H54 (cell line): ENCODE measurements around the gene UBE2C.
"Not testable (repeated sequence)": the region's sequence is repeated elsewhere in the genome, so short reads cannot be mapped to it uniquely, and the experiment has no call there.

ENCODE experiments used
- DNase-seq: peaks from one replicate; pipeline ENCODE4 v3.0.0; 2011; ENCODE audit warnings: low spot score, mixed read lengths; ENCODE audit not compliant: insufficient read length
- FAIRE-seq: peaks from 3 replicates; lab custom pipeline; 2011; peaks lifted over from hg19 to GRCh38; lab: Jason Lieb, UNC
- POLR2A ChIP-seq: IDR thresholded peaks from 2 replicates; pipeline ENCODE4 v1.6.1; 2011; ENCODE audit warnings: low read depth, mild to moderate bottlenecking, low read length

UBE2C gene

GRCh38 chr20:45782890-45783289 is 29.6 kb upstream of the UBE2C start:
- DNase-seq (no peak), FAIRE-seq (no peak)
- TF ChIP-seq POLR2A, result no peak

- DNase-seq (no peak), FAIRE-seq (no peak)
- TF ChIP-seq POLR2A, result no peak
Measured at GRCh38 chr20:45783656-45784294, 28.7 kb upstream of the UBE2C start.

DNA sequence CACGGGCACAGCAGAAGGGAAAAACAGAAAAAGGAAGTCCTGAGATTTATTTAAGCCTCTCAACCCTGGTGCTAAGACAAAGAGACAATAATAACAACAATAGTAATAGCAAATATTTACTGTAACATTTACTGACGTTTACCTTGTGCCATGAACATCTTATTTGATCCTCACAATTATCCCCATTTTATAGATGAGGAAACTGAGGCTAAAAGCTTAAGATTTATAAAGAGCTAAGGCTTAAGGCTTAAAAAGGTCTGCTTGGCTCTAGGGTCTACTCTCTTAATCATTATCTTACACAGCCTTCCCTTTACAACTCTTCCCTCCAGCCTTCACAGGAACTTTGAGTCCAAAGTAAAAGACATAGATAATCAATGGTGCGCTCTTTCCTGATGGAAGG is 24.1 kb upstream of the UBE2C start:
- DNase-seq (no peak), FAIRE-seq (no peak)
- no peak for TF ChIP-seq POLR2A

DNA sequence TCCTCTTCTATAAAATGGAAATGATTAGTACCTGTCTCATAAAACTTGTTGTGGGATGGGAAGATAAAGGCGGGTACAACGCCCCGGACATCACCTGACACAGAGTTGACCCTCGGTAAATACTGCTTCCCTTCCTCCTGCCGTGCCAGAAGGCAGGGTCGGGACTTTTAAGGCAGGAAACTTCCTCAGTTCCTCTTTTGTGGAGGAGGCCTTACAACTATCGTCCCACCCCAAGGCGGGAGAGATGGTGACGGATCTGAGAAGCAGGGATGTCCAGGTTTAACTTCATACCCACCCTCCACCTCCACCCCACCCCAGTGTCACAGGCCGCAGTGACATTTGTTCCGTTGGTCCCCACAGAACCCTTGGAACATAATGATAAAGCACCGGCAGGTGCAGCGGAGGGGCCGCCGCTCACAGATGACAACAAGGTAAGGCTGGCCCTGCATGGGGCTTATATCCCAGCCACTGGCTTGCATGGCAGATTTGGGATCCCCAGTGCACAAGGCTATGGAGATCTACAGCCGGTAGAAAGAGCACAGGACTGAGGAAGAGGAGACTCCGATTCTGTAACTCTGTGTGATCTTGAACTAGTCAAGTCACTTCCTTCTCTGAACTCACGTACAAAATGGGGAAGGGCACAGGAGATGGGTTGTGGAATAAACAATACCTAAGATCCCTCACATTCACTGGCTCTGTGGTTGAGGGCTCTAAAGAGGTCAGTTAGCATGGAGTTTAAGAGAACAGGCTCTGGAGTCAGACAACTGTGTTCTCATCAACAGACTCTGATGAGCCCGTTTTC is 19.9 kb upstream of the UBE2C start:
- DNase-seq (no peak), FAIRE-seq (no peak)
- TF ChIP-seq POLR2A, result no peak

DNA sequence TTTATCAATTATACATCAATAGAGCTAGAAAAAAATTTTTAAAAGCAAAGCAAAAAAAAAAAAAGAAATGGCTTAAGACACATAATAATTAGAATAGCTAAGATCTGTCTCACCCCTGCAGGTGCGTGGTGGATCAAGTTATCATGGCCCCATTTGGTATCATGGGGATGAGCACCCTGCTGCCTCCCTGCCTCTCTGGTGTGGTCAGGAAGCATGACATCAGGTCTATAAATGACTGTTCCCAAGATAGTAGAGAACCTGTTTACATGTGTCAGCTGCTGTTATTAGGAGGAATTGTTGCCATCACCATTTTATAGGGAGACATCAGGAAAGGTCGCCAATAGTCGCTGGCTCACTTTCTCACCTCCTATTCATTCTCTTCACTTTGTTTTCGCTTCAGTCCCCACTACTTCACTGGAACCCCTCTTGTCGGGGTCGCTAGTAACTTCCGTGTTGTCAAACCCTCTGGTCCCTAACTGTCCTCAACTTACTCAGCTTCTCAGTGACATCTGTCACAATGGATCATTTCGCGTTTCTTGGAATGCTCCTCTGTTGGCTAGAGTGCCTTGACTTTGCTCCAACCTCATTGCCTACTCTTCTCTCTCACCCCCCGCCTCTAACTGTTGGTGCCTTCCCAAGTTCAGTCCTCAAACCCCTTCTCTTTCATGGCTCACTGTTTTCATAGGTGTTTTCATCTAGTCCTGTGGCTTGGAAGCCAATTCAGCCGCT is 15.9 kb upstream of the UBE2C start:
- TF ChIP-seq POLR2A, result no peak
- DNase-seq (no peak), FAIRE-seq (no peak)

DNA sequence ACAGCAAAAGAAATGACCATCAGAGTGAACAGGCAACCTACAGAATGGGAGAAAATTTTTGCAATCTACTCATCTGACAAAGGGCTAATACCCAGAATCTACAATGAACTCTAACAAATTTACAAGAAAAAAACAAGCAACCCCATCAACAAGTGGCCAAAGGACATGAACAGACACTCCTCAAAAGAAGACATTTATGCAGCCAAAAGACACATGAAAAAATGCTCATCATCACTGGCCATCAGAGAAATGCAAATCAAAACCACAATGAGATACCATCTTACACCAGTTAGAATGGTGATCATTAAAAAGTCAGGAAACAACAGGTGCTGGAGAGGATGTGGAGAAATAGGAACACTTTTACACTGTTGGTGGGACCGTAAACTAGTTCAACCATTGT is 14.9 kb upstream of the UBE2C start:
- not testable (repeated sequence) for FAIRE-seq

GRCh38 chr20:45797955-45798354 is 14.5 kb upstream of the UBE2C start:
- DNase-seq, FAIRE-seq: not testable (repeated sequence)

More for the DNA sequence above, 14.9 kb upstream of the UBE2C start:
- DNase-seq, result not testable (repeated sequence)

DNA sequence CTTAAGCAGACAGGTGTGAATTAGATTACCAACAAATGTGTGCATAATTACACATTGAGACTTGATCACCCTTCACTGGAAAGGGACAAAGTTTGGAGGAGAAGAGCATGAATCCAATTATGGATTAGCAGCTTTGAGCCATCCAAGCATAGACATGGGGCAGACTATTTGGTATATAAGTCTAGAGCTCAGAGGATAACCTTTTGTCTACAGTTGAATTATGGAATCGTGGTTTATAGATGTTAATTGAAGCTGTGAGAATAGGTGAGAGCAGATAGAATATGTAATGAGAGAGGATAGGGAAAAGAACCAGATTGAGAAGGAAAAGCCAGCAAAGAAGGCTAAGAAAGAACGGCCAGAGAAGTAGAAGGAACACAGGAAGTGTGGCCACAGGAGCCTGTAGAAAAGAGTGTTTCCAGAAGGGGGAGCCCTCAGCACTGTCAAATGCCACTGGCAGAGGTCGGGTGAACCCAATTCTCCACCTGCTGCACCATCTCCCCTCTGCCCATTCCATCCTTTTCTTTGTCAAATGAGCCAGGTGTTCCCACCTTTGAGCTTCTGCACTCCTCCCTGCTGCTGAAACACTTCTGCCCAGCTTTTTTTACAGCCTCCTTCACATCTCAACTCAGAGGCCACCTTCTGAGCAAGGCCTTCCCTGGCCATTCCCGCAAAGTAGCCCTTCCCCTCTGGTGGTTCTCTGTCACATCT is 13.4 kb upstream of the UBE2C start:
- FAIRE-seq (no peak), DNase-seq (no peak)
- TF ChIP-seq POLR2A, result no peak

DNA sequence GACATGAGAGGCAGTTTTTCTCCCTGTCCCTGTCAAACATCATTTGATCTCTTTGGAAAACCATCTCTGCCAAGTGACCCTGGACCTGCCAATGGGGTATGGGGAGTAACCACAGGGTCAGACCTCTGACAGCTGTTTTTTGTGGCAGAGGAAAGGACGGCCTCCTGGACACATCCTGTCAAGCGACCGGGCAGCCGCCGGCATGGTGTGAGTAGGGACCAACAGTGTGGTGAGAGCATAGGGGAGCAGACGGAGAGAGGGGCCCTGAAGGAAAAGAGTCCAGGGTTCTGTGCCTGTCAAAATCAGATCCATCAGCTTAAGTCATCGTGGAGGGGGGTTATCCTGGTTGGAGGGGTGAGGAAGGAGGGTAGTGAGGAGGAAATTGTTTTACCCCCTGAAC is 10.6 kb upstream of the UBE2C start:
- no peak for TF ChIP-seq POLR2A
- no peak for DNase-seq
- FAIRE-seq, result no peak

DNA sequence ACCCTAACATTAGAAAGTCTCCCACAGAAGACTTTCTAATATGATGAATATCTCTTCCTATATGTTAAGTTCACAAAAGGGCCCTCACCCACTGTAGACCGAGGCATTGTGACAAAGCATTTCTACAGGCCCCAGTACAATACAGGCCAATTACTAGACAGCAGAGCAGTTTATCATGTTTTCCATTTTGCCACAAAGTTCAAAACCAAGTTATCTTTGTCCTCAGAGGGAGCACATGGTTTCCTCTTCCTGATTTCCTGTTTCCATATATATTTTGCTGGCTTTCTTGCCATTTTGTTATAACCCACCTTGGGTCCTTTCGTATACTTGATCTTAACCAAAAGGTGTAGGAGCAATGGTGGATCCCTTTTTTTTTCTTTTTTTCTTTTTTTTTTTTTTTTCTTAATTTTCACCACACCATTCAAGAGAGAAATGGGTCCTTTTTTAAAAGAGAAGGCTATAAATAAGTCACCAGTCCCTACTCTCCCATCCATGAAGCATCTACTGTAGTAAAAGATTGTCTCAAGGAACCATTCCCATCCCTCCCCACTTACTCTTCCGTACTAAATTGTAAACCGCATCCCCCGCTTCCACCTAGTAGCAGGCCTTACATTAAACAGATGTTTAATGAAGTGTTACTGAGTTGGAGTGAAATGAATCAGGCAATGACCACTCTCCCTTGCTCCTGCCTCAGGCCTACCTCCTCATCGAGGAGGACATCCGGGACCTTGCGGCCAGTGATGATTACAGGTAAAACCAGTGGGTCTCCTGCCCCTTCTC is 2.1 kb upstream of the UBE2C start:
- FAIRE-seq (no peak), DNase-seq (no peak)
- TF ChIP-seq POLR2A, result no peak

GRCh38 chr20:45813006-45813340 is 529 bp downstream of the UBE2C start:
- TF ChIP-seq POLR2A, result no peak; the same call in 1 of the 2 replicates
- DNase-seq, result no peak
- no peak for FAIRE-seq

- TF ChIP-seq POLR2A, result no peak
- DNase-seq, result no peak
- FAIRE-seq, result no peak
Measured at GRCh38 chr20:45813489-45813888, 1.0 kb downstream of the UBE2C start.

DNA sequence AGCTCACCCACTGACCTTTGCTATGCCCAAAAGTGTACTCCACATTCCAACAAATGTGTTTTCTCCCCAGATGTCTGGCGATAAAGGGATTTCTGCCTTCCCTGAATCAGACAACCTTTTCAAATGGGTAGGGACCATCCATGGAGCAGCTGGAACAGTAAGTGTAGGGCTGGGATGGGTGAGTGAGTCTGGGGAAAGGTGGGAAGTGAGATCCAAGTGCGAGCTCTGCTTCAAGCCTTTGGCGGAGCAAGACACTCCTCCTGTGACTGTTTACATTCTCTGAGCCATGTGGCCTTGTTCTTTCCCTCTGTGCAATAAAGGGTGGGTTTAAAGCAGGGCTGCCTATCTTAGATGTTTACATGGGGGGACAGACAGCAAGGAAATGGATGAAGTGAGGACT is 1.9 kb downstream of the UBE2C start:
- no peak for TF ChIP-seq POLR2A
- no peak for FAIRE-seq
- no peak for DNase-seq
